Measurements from ENCODE around the gene SPATA32.

SPATA32 gene

DNA sequence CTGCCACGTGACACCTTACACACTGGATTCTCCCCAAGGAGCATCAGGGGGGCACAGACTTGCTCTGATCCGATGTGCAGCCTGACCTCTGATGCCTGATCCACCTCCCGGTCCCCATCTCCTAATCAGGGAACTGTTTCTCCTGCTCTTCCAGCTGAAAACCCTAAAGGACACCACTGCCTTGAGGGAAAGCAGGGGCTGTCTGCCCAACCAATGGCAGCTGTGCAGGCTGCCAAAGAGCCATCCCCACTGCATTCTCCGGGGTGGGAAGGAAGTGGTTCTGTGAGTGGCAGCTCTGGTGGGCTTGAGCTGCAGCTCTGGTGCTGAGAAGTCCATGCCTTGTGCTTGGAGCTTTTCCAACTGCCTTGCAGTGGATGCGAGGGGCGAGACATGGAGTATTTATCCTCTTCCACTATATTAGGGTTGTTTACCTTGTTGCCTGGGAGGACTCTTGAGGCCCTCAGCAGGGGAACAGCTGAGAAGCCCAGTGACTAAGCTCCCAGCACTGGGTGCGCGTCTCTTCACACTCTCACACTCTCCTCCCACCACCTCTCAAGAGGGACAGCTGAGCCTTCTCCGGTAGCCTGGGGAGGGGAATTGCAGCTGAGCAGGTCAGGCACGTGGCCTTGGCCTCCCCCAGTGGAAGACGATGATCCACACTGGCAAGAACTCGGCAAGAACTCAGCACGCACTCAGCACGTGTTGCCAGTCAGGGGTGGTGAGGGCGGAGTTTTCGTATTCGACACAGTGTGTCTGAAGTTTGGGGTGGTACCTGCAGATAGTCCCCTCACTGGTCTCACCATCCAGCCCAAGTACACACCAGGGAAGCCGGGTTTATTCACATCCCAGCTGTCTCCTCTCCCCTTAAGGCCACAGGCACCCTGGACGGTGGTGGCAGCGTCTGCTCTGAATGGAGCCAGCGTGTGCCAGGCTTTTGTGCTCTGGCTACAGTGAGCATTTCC lies 21.1 kb upstream of the SPATA32 start:
- no peak overlapping the region for H3K4me3 ChIP-seq (ENCODE audit: control insufficient read depth, low read depth, low read length)
- TF ChIP-seq, protein P1, sequence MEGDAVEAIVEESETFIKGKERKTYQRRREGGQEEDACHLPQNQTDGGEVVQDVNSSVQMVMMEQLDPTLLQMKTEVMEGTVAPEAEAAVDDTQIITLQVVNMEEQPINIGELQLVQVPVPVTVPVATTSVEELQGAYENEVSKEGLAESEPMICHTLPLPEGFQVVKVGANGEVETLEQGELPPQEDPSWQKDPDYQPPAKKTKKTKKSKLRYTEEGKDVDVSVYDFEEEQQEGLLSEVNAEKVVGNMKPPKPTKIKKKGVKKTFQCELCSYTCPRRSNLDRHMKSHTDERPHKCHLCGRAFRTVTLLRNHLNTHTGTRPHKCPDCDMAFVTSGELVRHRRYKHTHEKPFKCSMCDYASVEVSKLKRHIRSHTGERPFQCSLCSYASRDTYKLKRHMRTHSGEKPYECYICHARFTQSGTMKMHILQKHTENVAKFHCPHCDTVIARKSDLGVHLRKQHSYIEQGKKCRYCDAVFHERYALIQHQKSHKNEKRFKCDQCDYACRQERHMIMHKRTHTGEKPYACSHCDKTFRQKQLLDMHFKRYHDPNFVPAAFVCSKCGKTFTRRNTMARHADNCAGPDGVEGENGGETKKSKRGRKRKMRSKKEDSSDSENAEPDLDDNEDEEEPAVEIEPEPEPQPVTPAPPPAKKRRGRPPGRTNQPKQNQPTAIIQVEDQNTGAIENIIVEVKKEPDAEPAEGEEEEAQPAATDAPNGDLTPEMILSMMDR (IDR thresholded peaks at IDR 0.05; ENCODE audit: control insufficient read depth, insufficient read depth, low read depth, low read length, missing control alignments) = no peak
- no peak for DNase-seq (ENCODE audit: low read depth)

DNA sequence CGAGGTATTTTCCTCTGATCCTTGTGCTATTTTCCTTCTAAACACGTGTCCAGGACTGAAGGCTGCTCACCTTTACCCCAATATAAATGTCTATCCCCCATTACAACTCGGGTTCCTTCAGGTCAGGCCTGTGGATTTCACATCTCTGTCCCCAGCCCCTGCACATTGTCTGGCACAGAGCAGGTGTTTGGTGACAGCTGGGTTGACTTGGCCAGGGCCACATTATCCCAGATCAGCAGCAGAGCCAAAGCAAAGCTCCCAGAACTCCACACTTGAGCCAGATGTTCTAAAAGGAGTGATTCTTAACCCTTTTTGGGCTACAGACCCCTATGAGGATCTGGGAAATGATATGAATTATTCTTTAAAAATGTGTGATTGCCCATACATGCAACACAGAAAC lies 18.0 kb upstream of the SPATA32 start:
- H3K4me3 ChIP-seq (ENCODE audit: control insufficient read depth, low read depth, low read length) = no peak overlapping the region
- TF ChIP-seq, protein P1 (IDR thresholded peaks at IDR 0.05; ENCODE audit: control insufficient read depth, insufficient read depth, low read depth, low read length, missing control alignments) = no peak
- no peak for DNase-seq (ENCODE audit: low read depth)

DNA sequence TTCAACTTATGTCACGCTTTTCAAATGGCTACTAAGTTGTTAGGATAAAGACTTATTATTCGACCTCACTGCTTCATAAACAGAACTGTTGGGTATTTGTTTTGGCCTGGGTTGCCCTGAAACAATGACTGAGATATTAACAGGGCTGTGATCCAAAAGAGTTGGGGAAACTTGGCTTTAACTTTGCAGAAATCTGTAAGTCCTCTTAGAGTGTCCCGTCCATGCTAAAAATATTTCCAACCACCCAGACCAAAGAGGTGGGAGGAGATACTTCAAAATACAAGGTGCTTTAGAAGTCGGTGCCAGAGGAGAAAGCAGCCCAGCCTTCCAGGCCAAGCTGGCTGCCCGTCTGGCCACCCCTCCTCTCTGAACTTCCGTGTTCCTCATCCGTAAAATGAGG lies 16.1 kb upstream of the SPATA32 start:
- TF ChIP-seq, protein P1 (IDR thresholded peaks at IDR 0.05; ENCODE audit: control insufficient read depth, insufficient read depth, low read depth, low read length, missing control alignments) = no peak
- no peak for DNase-seq (ENCODE audit: low read depth)

DNA sequence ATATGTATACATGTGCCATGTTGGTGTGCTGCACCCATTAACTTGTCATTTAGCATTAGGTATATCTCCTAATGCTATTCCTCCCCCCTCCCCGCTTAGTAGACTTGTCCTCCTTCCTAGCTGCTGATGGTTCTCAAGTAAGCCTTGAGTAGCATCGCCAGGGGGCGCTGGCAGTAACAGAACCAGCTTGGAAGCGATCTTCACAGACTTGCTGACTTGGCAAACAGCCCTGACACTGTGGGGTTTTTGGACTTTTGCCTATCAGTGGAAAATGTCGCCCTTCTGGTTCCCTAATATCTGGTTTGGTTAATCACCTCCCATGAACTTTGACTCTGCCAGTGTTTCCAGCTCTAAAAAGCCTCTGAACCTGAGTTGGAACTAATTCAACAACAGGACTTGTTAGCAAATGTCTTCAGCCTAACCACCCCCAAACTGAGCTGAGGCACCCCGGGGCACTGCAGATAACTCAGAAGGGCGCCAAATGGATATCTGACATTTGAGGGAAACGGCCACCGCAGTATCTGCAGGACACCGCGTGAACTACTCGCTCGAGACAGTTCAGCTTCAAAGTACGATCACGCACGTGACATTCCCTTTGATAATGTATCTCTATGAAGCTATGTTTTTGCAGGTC lies 15.4 kb upstream of the SPATA32 start:
- DNase-seq (ENCODE audit: low read depth) = peak; percentile 63
- no peak overlapping the region for H3K4me3 ChIP-seq (ENCODE audit: control insufficient read depth, low read depth, low read length)

More for the DNA sequence above, 16.1 kb upstream of the SPATA32 start:
- no peak overlapping the region for H3K4me3 ChIP-seq (ENCODE audit: control insufficient read depth, low read depth, low read length)

DNA sequence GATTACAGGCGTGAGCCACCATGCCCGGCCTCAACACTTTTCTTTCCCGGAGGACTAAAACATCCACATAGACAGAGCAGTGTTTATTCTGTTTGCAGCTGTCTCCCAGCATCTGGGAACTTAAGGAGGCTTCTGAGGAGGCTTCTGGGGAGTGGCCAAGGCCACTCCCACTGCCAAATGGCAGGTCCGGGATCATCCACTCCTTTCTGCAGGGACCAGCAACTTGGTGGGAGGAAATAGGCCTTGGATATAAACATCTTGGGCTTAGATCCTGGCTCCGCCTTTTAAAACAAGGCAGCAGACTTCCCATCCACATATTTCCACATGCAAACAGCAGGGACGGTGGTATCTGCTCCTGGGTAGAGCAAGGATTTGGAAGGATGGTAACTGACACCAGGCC lies 14.1 kb upstream of the SPATA32 start:
- no peak for DNase-seq (ENCODE audit: low read depth)
- no peak overlapping the region for H3K4me3 ChIP-seq (ENCODE audit: control insufficient read depth, low read depth, low read length)

More for the DNA sequence above, 15.4 kb upstream of the SPATA32 start:
- TF ChIP-seq, protein P1 (IDR thresholded peaks at IDR 0.05; ENCODE audit: control insufficient read depth, insufficient read depth, low read depth, low read length, missing control alignments) = peak; percentile 86

DNA sequence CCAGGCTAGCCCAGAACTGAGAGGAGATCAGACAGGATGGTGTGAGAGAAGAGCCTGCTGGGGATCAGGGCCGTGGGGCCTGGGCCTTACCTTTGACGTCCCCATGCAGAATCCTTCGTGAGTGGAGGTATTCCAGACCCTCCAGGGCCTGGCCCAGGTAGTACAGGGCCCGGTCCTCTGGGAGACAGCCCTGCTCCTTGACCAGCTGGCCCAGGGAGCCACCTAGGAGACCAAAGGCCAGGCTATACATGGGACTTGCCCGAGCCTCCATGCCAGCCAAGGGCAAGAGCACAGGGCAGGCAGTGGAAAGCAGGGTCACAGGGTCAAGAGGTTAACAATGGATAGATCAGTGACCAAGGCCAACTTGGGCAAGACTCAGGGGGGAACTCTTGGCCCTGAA lies 12.1 kb upstream of the SPATA32 start:
- H3K4me3 ChIP-seq (ENCODE audit: control insufficient read depth, low read depth, low read length) = no peak overlapping the region
- TF ChIP-seq, protein P1 (IDR thresholded peaks at IDR 0.05; ENCODE audit: control insufficient read depth, insufficient read depth, low read depth, low read length, missing control alignments) = no peak
- DNase-seq (ENCODE audit: low read depth) = no peak

More for the DNA sequence above, 14.1 kb upstream of the SPATA32 start:
- TF ChIP-seq, protein P1 (IDR thresholded peaks at IDR 0.05; ENCODE audit: control insufficient read depth, insufficient read depth, low read depth, low read length, missing control alignments) = no peak
